ENCODE measurements around the gene PTPRN2. TPM values are rescaled to one million over a fixed set of nuclear protein-coding genes. Genes with fewer than 3 reads are reported as not detected.

Gene PTPRN2
- total RNA-seq, 2 donors from 2014 or later: 0.35 to 0.61 TPM

GRCh38 chr7:158010961-158011693 is 576.5 kb downstream of the PTPRN2 start:
- no peaks in the 10 kb centered on the region for H3K9me3 Mint-ChIP-seq
- H3K27ac Mint-ChIP-seq: no peak overlapping the region
- H3K36me3 Mint-ChIP-seq: no peaks in the 10 kb centered on the region
- ATAC-seq: no peak
- DNase-seq (ENCODE audit: low spot score in 2 of 2): no peak

GRCh38 chr7:158009886-158010285 is 577.7 kb downstream of the PTPRN2 start:
- ATAC-seq (no peak), DNase-seq (ENCODE audit: low spot score in 2 of 2) (no peak)
- no peak overlapping the region for H3K27ac Mint-ChIP-seq
- no peaks in the 10 kb centered on the region for H3K9me3 Mint-ChIP-seq
- H3K36me3 Mint-ChIP-seq: no peaks in the 10 kb centered on the region

GRCh38 chr7:158008267-158008666 is 579.4 kb downstream of the PTPRN2 start:
- H3K9me3 Mint-ChIP-seq: no peaks in the 10 kb centered on the region
- H3K36me3 Mint-ChIP-seq: no peaks in the 10 kb centered on the region
- DNase-seq (ENCODE audit: low spot score in 2 of 2) (no peak), ATAC-seq (no peak)
- no peak overlapping the region for H3K27ac Mint-ChIP-seq

- no peaks in the 10 kb centered on the region for H3K36me3 Mint-ChIP-seq
- ATAC-seq (no peak), DNase-seq (ENCODE audit: low spot score in 2 of 2) (no peak)
- H3K9me3 Mint-ChIP-seq: no peaks in the 10 kb centered on the region
- H3K27ac Mint-ChIP-seq: no peak overlapping the region
Measured at GRCh38 chr7:158007697-158008257, 579.8 kb downstream of the PTPRN2 start.

- DNase-seq (ENCODE audit: low spot score in 2 of 2): no peak
- ATAC-seq: no peak
Measured at GRCh38 chr7:158006841-158007696, 580.6 kb downstream of the PTPRN2 start.

GRCh38 chr7:158005531-158005930 is 582.1 kb downstream of the PTPRN2 start:
- no peak for ATAC-seq
- no peak for DNase-seq (ENCODE audit: low spot score in 2 of 2)
- Mint-ChIP-seq H3K9me3 (no peaks in the 10 kb centered on the region), H3K27ac (no peak overlapping the region), H3K36me3 (no peaks in the 10 kb centered on the region)

More at GRCh38 chr7:158006841-158007696, 580.6 kb downstream of the PTPRN2 start:
- H3K27ac Mint-ChIP-seq: no peak overlapping the region
- H3K36me3 Mint-ChIP-seq: no peaks in the 10 kb centered on the region
- H3K9me3 Mint-ChIP-seq: no peaks in the 10 kb centered on the region

GRCh38 chr7:158004123-158004490 is 583.5 kb downstream of the PTPRN2 start:
- H3K36me3 Mint-ChIP-seq: no peaks in the 10 kb centered on the region
- no peak overlapping the region for H3K27ac Mint-ChIP-seq
- no peak for DNase-seq (ENCODE audit: low spot score in 2 of 2)
- no peak for ATAC-seq
- no peaks in the 10 kb centered on the region for H3K9me3 Mint-ChIP-seq

- Mint-ChIP-seq H3K27ac (no peak overlapping the region), H3K36me3 (no peaks in the 10 kb centered on the region), H3K9me3 (no peaks in the 10 kb centered on the region)
- DNase-seq (ENCODE audit: low spot score in 2 of 2) (no peak), ATAC-seq (no peak)
Measured at GRCh38 chr7:158003441-158004122, 584.0 kb downstream of the PTPRN2 start.

GRCh38 chr7:158002486-158003080 is 585.0 kb downstream of the PTPRN2 start:
- H3K27ac Mint-ChIP-seq: no peak overlapping the region
- no peak for DNase-seq (ENCODE audit: low spot score in 2 of 2)
- no peaks in the 10 kb centered on the region for H3K9me3 Mint-ChIP-seq
- H3K36me3 Mint-ChIP-seq: no peaks in the 10 kb centered on the region
- no peak for ATAC-seq

GRCh38 chr7:158001621-158002320 is 585.9 kb downstream of the PTPRN2 start:
- ATAC-seq (no peak), DNase-seq (ENCODE audit: low spot score in 2 of 2) (no peak)
- H3K9me3 Mint-ChIP-seq: no peaks in the 10 kb centered on the region
- no peaks in the 10 kb centered on the region for H3K36me3 Mint-ChIP-seq
- no peak overlapping the region for H3K27ac Mint-ChIP-seq

- DNase-seq (ENCODE audit: low spot score in 2 of 2) (no peak), ATAC-seq (no peak)
- Mint-ChIP-seq H3K36me3 (no peaks in the 10 kb centered on the region), H3K27ac (no peak overlapping the region), H3K9me3 (no peaks in the 10 kb centered on the region)
Measured at GRCh38 chr7:158001003-158001402, 586.6 kb downstream of the PTPRN2 start.

GRCh38 chr7:158000160-158000559 is 587.5 kb downstream of the PTPRN2 start:
- no peaks in the 10 kb centered on the region for H3K9me3 Mint-ChIP-seq
- DNase-seq (ENCODE audit: low spot score in 2 of 2) (no peak), ATAC-seq (no peak)
- H3K27ac Mint-ChIP-seq: no peak overlapping the region
- H3K36me3 Mint-ChIP-seq: no peaks in the 10 kb centered on the region

- ATAC-seq: no peak
- H3K27ac Mint-ChIP-seq: no peak overlapping the region
- H3K36me3 Mint-ChIP-seq: no peaks in the 10 kb centered on the region
- no peak for DNase-seq (ENCODE audit: low spot score in 2 of 2)
- no peaks in the 10 kb centered on the region for H3K9me3 Mint-ChIP-seq
Measured at GRCh38 chr7:157998884-157999552, 588.6 kb downstream of the PTPRN2 start.

GRCh38 chr7:157997471-157997870 is 590.2 kb downstream of the PTPRN2 start:
- DNase-seq (ENCODE audit: low spot score in 2 of 2) (no peak), ATAC-seq (no peak)
- Mint-ChIP-seq H3K9me3 (no peaks in the 10 kb centered on the region), H3K27ac (no peak overlapping the region), H3K36me3 (no peaks in the 10 kb centered on the region)

GRCh38 chr7:157997080-157997440 is 590.6 kb downstream of the PTPRN2 start:
- ATAC-seq (no peak), DNase-seq (ENCODE audit: low spot score in 2 of 2) (no peak)
- Mint-ChIP-seq H3K27ac (no peak overlapping the region), H3K9me3 (no peaks in the 10 kb centered on the region), H3K36me3 (no peaks in the 10 kb centered on the region)
